Panc1 (cell line): ENCODE results near the gene PRR30. TPM values are rescaled to one million over a fixed set of nuclear protein-coding genes. Genes with fewer than 3 reads are reported as not detected.

Experiments used
- ATAC-seq: fragments of 200-7000 bp; cut with Tn5 transposase; 2 replicates; pipeline ENCODE4 v1.9.1; 2020; ENCODE audit warnings: mild to moderate bottlenecking, moderate library complexity
- BruUV-seq: library from RNA; stranded (reverse); fragments of 400-500 nt; replicated peaks from 2 replicates; lab custom pipeline; 2021; lab: Mats Ljungman, UMichigan
- CTCF ChIA-PET: fragments of 300-600 bp; sonication (Branson Sonifier 250); formaldehyde crosslinking; loops from one replicate; lab custom pipeline; 2022; ENCODE audit warnings: antibody characterized with exemption; lab: Charles Lee
- POLR2A ChIA-PET: fragments of 300-600 bp; sonication (Branson Sonifier 250); formaldehyde crosslinking; loops from one replicate; lab custom pipeline; 2022; ENCODE audit warnings: antibody characterized with exemption; lab: Charles Lee
- DNase-seq: peaks from one replicate; pipeline ENCODE4 v3.0.0-alpha.2; 2010; ENCODE audit warnings: low read depth, low spot score
- H3K27ac ChIP-seq: 2 replicates; pipeline ENCODE4 v1.5.1; 2011; ENCODE audit warnings: mild to moderate bottlenecking, low read length, inconsistent platforms
- H3K27me3 ChIP-seq: fragments of 200-500 bp; sonication (Bioruptor generic); 2 replicates; pipeline ENCODE4 v1.6.0; 2014; ENCODE audit warnings: low read length, inconsistent platforms; ENCODE audit not compliant: control insufficient read depth, insufficient read depth
- H3K36me3 ChIP-seq: fragments of 200-500 bp; sonication (Bioruptor generic); 2 replicates; pipeline ENCODE4 v1.5.1; 2014; ENCODE audit warnings: inconsistent platforms, mild to moderate bottlenecking, low read length, moderate library complexity; ENCODE audit not compliant: control insufficient read depth, insufficient read depth
- H3K4me1 ChIP-seq: 2 replicates; pipeline ENCODE4 v1.5.1; 2011; ENCODE audit warnings: inconsistent platforms, mild to moderate bottlenecking, low read length, moderate library complexity; ENCODE audit not compliant: control insufficient read depth, insufficient read depth
- H3K4me3 ChIP-seq, 2 experiments: 2 replicates each; pipeline ENCODE4 v1.5.1; 2011 to 2012; ENCODE audit warnings: low read depth in 2 of 2, low read length in 2 of 2, mild to moderate bottlenecking in 2 of 2, inconsistent platforms in 1 of 2, moderate library complexity in 1 of 2
- H3K9me3 ChIP-seq: fragments of 200-500 bp; sonication (Bioruptor generic); 2 replicates; pipeline ENCODE4 v1.5.1; 2014; ENCODE audit warnings: low read depth, mild to moderate bottlenecking, inconsistent platforms, low read length, moderate library complexity; ENCODE audit not compliant: control insufficient read depth, insufficient read depth
- CTCF ChIP-seq: fragments of 450-650 bp; IDR thresholded peaks from 2 replicates; pipeline ENCODE4 v1.5.1; 2017; ENCODE audit warnings: mild to moderate bottlenecking
- POLR2AphosphoS5 ChIP-seq: IDR thresholded peaks from 2 replicates; pipeline ENCODE4 v1.6.1; 2012; ENCODE audit warnings: mild to moderate bottlenecking, low read depth, low read length, moderate library complexity
- SIN3A ChIP-seq: IDR thresholded peaks from 2 replicates; pipeline ENCODE4 v1.6.1; 2012; ENCODE audit warnings: low read depth, mild to moderate bottlenecking, low read length, moderate library complexity, borderline replicate concordance; ENCODE audit not compliant: insufficient read depth
- TCF7L2 ChIP-seq: IDR thresholded peaks from 2 replicates; pipeline ENCODE4 v1.6.1; 2011; ENCODE audit warnings: mild to moderate bottlenecking, low read depth, low read length, inconsistent platforms
- in situ Hi-C: cut with HindIII; loops from 2 replicates; pipeline ENCODE4 v1.10.0; 2016; ENCODE audit warnings: low sequenced_read_pairs, low pct_unique_long_range_greater_than_20kb
- intact Hi-C: fragments of 100-400 bp; cut with micrococcal nuclease; formaldehyde crosslinking; loops from one replicate; pipeline ENCODE4 v1.10.0; 2022; ENCODE audit not compliant: unreplicated experiment
- total RNA-seq: library from RNA; stranded (reverse); gene quantifications from one replicate; pipeline ENCODE4 v1.2.1, GENCODE V29; 2021; ENCODE audit not compliant: unreplicated experiment
- TF ChIP-seq, protein P1 (sequence below), 2 experiments: IDR thresholded peaks; 2 replicates each; pipeline ENCODE4 v1.6.1; 2011 to 2012; ENCODE audit warnings: low read depth in 2 of 2, control low read depth in 1 of 2, low read length in 1 of 2, mild to moderate bottlenecking in 1 of 2, moderate library complexity in 1 of 2; ENCODE audit not compliant: insufficient read depth in 1 of 2

The PRR30 gene
- total RNA-seq, 1 experiment from 2014 or later, result not detected

DNA sequence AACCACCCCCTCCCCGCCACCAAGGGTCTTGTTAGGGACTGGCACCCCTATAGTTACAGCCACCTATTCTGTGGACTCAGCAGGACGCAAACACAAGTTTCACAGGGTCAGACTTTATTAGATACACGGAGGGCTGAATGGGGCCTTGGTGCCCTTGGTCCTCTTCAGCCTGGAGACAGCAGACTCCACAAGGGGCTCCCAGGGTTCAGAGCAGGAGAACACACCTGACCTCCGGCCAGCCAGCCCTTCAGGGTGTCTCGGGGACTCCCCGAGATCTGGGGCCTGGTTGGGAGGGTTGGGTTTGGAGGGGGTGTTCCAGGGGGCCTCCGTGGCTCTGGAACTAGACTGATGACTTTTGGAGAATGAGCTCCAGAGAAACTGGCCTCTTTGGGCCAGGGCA lies 2.5 kb downstream of the PRR30 start:
- intact Hi-C loops, result no loop called here
- no peak for DNase-seq
- ATAC-seq, result no peak
- ChIA-PET POLR2A (interaction anchor here (0.6 to 0.7 kb wide), 2 partner anchors 20 to 24 kb away, joined by 8 to 11 read pairs; no protein-coding TSS in a partner anchor), CTCF (interaction anchor here (0.6 kb wide), 1 partner anchor 13 kb away, joined by 5 read pairs; no protein-coding TSS in a partner anchor)
- Histone ChIP-seq H3K4me3 (no peak overlapping the region), H3K4me1 (peaks cover 5% of the 10 kb centered on the region), H3K9me3 (no peaks in the 10 kb centered on the region), H3K36me3 (peaks cover 4% of the 10 kb centered on the region; the same call in 1 of the 2 replicates), H3K27me3 (no peaks in the 10 kb centered on the region), H3K27ac (no peak overlapping the region)
- BruUV-seq, result no TSS peak
- TF ChIP-seq POLR2AphosphoS5, result no peak
- no peak for TF ChIP-seq SIN3A
- TF ChIP-seq CTCF, result no peak
- TF ChIP-seq, protein P1, sequence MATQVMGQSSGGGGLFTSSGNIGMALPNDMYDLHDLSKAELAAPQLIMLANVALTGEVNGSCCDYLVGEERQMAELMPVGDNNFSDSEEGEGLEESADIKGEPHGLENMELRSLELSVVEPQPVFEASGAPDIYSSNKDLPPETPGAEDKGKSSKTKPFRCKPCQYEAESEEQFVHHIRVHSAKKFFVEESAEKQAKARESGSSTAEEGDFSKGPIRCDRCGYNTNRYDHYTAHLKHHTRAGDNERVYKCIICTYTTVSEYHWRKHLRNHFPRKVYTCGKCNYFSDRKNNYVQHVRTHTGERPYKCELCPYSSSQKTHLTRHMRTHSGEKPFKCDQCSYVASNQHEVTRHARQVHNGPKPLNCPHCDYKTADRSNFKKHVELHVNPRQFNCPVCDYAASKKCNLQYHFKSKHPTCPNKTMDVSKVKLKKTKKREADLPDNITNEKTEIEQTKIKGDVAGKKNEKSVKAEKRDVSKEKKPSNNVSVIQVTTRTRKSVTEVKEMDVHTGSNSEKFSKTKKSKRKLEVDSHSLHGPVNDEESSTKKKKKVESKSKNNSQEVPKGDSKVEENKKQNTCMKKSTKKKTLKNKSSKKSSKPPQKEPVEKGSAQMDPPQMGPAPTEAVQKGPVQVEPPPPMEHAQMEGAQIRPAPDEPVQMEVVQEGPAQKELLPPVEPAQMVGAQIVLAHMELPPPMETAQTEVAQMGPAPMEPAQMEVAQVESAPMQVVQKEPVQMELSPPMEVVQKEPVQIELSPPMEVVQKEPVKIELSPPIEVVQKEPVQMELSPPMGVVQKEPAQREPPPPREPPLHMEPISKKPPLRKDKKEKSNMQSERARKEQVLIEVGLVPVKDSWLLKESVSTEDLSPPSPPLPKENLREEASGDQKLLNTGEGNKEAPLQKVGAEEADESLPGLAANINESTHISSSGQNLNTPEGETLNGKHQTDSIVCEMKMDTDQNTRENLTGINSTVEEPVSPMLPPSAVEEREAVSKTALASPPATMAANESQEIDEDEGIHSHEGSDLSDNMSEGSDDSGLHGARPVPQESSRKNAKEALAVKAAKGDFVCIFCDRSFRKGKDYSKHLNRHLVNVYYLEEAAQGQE (IDR thresholded peaks at IDR 0.05; ENCODE audit: insufficient read depth in 1 of 2, low read depth in 2 of 2, low read length in 1 of 2), result no peak
- no peak for TF ChIP-seq TCF7L2
- in situ Hi-C loops, result no loop called here

GRCh38 chr2:27135478-27135955 lies 3.7 kb downstream of the PRR30 start:
- CTCF ChIA-PET, result no interaction called here

More at GRCh38 chr2:27135478-27135955, 3.7 kb downstream of the PRR30 start:
- no peaks in the 10 kb centered on the region for H3K27me3 ChIP-seq
- peaks cover 4% of the 10 kb centered on the region; the same call in 1 of the 2 replicates for H3K36me3 ChIP-seq
- intact Hi-C loops, result no loop called here
- BruUV-seq, result no TSS peak
- in situ Hi-C loops, result no loop called here
- peak overlapping the region; percentile 89; the same call in 1 of the 2 replicates for H3K27ac ChIP-seq
- DNase-seq (no peak), ATAC-seq (no peak)
- no peak overlapping the region for H3K4me3 ChIP-seq
- POLR2A ChIA-PET, result no interaction called here
- peaks cover 5% of the 10 kb centered on the region for H3K4me1 ChIP-seq
- no peak for TF ChIP-seq SIN3A
- TF ChIP-seq TCF7L2, result no peak
- TF ChIP-seq CTCF, result no peak
- TF ChIP-seq, protein P1 (IDR thresholded peaks at IDR 0.05; ENCODE audit: insufficient read depth in 1 of 2, low read depth in 2 of 2, low read length in 1 of 2), result no peak
- no peak for TF ChIP-seq POLR2AphosphoS5
- H3K9me3 ChIP-seq, result no peaks in the 10 kb centered on the region
